CD4-positive, alpha-beta T cell treated with Interleukin-6 for 4 hours (primary cell): ENCODE measurements around the gene SCGN.

Experiments used
- DNase-seq: peaks from one replicate; pipeline ENCODE4 v3.0.0-alpha.2; 2020; ENCODE audit warnings: mixed read lengths

SCGN gene, protein sequence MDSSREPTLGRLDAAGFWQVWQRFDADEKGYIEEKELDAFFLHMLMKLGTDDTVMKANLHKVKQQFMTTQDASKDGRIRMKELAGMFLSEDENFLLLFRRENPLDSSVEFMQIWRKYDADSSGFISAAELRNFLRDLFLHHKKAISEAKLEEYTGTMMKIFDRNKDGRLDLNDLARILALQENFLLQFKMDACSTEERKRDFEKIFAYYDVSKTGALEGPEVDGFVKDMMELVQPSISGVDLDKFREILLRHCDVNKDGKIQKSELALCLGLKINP

DNA sequence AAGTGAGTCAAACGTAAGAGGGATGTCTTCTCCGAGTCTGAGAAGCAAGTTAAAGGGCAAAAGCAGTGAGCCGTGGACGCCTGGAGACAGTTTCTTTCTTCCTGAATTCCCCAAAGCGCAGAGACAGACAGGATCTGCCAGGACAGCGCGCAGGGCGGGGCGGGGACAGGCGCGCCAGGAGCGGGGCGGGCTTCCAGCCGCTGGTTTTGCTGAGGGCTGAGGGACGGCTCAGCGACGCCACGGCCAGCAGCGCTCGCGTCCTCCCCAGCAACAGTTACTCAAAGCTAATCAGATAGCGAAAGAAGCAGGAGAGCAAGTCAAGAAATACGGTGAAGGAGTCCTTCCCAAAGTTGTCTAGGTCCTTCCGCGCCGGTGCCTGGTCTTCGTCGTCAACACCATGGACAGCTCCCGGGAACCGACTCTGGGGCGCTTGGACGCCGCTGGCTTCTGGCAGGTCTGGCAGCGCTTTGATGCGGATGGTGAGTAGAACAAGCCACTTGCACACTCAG is at the start of gene SCGN:
TSS of gene SCGN (plus strand) at position 209 of the 509 bp plus-strand sequence. CDS start at position 398, 189 bp downstream.
- DNase-seq, result peak; percentile 4

DNA sequence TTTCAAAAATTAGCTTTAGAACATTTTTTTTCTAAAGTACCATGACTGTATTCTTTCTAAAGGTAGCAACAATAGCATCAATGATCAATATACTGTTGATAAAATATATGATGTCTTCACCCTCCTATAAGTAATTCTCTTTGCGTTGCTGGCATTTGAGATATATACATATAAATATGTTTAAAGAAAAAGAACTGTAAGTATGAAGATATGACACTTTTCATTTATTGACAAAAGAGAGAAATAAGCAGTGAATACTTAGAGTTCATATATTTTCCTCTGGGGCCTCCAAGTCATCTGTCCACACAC is 49.4 kb upstream of the SCGN start:
- no peak for DNase-seq

DNA sequence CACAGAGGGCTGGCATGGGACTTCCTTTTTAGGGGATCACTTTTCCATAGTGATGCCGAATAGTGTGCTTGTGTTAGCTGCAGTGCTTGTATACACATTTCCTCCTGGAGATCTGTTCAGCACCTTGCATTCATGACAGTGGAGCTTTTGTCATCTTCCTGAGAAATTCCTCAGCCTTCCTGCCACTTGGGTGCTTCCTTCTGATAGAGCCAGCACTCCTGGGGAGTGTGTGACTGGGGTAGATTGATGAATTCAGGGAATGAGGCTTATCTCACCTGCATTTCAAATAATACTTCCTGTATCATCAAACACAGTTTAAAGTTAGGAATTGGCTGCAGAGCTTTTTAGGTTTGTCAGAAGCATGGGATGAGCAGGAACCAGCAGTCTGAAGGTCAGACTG is 48.8 kb upstream of the SCGN start:
- no peak for DNase-seq

DNA sequence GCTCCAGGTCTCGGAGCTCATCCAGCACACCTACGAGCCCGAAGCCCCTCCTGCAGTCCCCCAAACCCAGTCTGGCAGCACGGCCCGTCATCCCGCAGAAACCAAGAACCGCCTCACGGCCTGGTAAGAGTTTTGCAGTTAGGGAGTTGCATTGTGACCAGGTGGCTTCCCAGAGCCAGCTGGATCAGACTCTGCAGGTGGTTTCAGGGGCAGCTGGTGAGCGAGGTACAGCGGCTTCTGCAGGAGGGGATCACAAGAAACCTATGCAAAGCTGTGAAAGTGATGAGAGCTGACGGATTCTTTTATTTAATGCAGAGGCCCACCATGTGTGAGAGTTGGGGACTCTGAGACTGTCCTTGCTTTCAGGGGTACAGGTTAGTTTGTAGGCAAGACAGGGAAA is 45.9 kb upstream of the SCGN start:
- DNase-seq, result no peak

DNA sequence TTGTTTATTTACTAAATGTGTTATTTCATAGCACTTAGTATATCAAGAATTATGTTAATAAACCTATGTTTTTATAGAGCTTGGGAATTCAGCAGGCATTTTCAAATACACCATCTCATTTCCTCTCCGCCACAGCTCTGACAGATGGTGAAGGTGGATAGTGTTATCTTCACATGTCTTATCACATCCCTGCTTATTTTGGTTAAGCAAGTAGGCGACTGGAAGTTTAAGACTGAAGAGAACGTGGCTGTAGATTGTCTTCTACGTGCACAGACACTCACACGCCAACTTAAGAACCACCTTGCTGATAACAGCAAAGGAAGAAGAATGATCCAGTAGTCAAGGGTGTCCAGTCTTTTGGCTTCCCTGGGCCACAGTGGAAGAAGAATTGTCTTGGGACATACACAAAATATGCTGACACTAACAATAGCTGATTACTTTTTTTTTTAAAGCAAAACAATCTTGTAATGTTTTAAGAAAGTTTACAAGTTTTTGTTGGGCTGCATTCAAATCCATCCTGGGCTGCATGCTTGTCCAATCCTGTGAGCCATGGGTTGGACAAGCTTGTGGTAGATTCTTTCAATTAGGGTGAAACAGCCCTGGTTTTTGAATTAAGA is 43.3 kb upstream of the SCGN start:
- no peak for DNase-seq

DNA sequence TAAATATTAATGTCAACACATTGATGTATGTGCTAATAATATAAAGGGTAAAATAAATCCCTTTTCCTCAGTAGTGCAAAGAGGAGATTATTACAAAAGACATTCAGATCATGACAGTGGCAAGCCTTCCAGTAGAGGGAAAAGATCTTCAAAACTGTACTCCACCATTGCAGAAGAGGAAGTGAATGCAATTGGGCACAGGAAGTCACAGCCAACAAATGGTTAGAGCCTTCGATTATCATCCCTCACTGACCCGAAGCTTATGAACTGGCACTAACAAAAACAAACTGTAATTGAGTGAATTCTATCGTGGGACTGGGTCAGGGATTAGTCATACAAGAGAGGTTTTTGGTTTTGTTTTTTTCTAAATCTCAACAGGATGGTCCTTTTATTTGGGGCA is 39.3 kb upstream of the SCGN start:
- no peak for DNase-seq

DNA sequence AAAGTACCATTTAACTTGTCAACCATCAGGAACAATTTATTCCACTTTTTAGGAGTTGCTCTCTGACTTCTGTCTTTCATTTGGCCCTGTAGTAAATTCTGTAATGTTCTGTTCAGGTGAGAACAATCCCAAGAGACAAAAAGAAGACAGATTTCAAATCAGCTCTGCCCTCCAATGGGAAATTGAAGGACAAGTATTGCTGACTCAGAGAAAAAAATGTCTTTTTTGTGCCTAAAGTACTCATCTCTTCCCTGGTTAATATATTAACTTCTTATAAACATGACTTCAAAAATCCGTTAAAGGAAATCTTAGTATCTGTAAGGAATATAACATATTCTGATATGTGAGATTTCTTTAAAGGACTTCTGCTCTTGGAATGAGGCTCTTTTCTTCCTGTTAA is 38.6 kb upstream of the SCGN start:
- no peak for DNase-seq

DNA sequence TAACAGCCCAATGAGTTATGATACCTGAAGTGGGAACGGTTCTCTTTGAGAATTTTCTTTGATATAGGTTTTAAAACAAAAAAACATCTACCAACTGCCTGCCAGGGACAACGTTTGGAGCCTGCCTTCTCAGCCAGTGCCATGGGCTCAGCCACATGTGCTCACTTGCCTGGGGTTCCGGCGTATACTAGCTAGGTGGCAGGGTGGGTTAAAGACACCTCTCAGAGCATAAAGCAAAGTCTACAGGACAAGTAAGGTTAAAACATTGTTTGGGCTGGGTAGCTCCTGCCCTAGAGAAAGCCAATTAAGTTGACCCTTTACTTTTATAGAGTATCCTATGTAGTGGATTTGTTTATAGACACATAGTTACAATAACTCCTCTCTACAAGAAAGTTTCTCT is 38.0 kb upstream of the SCGN start:
- no peak for DNase-seq

DNA sequence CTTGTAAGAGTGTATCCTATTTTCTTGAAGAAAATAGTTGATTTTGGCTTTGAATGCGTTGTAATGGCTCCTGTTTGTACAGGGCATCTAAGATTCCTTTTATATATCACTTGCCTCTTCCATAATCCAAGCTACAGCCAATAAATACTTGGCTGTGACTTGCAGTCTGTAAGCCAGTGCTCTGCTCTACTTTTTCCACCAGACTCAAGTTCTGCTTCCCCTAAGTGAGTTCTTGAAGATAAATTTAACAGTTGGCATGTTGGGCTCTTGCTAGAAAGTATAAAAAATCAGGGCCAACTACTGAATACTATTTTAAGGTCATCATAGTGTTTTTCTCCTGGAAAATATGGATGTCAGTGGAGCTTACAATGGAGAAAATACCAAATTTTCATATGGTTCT is 36.5 kb upstream of the SCGN start:
- no peak for DNase-seq

DNA sequence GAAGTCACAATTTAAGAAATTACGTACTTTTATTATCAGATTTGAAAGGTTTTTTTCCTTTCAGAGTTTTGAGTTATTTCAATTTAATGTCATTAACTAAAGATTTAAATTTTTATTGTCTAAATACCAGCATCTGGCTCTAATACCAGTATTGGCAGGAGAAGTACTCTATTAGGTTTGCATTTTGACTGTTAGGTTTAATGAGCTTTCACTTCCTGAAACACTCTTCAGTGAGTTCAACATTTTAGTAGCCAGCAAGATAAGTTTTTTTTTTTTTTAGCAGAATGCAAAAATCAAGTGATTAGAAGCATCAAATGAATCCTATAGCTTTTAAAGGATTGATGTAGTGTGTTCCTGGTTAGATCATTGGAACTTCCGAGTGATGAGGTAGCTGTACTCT is 34.0 kb upstream of the SCGN start:
- no peak for DNase-seq

DNA sequence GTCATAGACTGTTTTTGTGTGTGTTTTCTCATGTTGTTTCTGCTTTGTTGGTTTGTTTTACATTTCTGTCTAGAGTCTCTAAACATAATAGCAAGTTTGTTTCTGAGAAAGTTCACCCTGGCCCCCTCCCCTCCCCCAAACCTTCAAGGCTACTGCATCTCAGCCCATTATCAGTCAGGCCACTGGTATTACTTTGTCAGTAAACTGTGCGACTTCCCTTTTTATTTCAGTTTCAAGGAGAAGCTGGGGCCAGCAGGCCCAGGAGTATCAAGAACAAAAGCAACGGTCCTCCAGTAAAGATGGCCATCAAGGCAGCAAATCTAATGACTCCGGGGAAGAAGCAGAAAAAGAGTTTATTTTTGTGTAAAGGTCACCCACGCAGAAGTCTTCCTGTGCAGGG is 32.8 kb upstream of the SCGN start:
- DNase-seq, result no peak

DNA sequence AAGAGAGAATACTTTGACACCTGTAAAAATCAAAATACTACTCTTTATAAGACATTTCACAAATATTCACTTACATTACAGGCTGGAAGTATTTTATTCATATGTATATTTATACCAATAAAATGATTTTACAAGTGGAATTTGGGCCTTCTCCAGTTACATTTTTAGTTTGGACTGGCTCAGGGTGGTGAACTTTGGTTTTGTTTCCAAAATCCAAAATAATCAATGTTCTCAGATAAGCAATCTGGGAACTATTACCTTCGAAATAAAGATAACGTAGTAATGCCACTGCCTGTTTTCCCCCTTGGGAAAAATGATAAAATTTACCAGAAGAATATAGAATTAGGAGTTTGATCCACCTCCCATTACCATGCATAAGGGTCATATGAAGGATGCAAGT is 31.6 kb upstream of the SCGN start:
- DNase-seq, result no peak

DNA sequence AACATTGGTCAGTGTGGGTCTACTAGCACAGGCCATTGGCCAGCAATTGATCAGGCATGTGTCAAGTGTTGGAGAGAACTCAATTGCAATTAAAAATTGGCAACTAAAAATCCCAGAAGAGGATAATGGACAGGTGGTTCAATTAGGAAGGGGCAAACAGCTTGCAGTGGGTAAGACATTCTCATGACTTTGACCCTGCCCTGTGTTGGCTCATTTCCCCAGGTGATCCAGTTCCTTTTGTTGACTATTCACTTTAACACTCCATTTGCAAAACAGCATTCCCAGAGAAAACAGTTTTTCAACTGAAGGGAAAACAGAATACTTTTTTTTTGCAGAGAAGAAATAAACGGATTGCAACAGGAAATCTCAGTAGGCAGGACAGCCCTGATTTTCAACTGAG is 28.9 kb upstream of the SCGN start:
- DNase-seq, result no peak

DNA sequence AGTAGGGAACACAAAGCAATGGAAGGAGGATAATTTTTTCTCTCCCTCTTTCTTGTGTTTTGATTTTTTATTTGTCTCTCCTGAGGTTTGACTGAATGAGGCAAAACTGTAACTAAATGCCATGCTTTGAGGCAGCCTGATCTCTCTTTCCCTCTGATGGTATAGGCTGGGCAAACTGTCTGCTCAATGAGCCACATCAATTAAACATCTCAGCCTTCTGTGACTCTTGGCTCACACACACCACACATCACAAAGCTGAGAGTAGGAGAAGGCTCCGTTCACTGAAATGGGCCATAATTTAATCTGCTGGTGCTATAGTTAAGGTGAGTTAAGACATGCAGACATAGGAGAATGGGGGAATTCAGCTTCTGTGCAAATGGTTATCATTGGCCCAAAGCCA is 28.1 kb upstream of the SCGN start:
- DNase-seq, result no peak

DNA sequence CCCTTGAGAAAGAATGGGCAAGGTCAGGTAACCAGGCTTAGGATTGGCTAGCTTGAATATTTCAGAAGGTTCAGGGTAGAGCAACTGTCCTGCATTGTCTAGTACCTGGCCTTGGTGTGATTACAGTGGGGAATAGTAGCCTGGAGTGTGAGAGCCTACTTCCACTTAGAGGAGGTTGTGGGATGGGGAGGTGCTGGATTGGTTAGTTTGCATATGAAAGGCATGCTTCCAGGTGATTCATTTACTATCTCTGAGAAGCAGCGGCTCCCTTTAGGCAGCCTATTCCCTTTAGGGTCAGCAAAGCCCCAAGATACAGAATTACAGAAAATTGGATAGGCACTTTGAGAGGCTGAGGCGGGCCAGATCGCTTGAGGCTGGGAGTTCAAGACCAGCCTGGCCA is 25.0 kb upstream of the SCGN start:
- DNase-seq, result no peak

DNA sequence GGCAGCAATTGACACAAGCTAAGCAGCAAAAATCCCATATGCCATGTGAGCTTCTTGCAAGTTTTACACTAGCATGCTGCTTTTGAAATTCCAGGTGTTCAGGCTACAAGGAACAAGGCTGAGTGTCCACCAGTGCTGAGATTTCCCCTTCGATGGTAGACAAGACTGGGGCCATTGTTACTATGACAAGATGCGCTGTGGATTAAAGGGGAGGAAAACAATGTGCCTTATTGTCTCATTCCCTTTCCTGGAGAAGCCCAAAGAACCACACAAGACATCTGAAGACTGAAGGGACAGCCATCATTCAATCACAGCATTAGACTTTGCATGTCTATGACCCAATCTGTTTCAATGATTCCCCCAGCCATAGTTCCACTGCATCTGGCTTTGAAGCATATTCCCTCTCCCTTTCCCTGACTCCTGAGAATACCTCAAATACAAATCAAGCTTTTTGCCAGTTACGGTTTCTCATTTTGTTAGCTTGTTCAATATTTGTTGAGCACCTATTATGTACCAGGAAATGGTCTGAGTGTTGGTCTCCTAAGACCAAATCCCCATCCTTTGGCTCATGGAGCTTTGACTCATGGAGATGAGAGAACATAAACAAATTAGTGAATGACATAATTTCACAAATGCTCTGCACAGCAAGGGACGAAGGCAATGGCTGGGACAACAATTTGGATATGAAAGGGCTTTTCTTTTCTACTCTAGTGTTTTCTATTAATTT is 23.4 kb upstream of the SCGN start:
- DNase-seq, result no peak

DNA sequence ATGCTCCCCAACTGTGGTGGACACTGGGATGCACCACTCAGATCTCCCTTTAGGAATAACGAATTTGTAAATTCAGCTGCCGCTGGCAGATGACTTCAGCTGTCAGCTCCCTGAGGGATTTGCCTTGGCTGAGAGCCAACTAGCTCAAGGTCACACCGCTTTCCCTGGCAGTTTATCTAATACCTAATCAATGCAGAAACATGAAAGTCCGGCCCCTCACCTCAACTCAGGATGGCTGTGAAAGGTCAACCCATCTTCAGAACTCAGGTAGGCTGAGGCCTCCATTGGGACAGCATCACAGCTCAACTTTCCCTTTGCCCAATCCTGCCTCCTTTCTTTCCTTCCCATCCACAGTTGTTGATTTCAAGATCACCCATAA is 22.8 kb upstream of the SCGN start:
- no peak for DNase-seq

DNA sequence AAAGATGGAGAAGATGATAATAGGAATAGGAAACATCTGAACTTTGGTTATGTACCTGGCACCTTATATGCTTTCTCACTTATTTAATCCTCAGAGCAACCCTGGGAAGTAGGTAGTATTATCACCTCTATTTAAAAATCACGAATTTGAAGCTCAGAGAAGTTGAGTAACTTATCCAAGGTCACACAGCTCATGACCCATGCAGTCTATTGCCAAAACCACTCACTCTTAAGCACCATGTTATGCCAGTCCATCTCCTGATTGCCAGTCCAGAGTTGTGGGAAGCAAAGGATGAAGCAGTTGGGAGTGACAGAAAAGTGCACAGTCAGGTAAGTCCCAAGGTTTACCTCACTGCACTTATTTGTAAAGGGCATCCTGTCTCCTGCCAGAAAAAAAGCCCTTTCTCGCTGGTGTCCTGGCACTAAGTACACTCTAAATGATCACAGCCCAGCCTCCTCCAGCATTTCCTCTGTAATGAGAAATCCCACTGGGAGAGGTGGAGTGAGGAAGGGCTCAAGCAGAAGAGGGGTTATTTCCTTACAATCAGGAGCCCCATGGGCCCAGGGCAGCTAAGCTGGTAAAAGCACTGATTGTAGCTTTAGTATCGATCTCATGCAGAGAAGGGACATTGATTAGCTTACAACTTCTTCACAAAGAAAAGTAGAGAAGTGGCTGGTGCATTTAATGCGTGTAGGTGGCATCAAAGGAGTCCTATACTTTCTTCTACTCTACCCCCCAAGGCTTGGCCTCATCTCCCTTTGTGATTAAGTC is 21.3 kb upstream of the SCGN start:
- DNase-seq, result no peak

DNA sequence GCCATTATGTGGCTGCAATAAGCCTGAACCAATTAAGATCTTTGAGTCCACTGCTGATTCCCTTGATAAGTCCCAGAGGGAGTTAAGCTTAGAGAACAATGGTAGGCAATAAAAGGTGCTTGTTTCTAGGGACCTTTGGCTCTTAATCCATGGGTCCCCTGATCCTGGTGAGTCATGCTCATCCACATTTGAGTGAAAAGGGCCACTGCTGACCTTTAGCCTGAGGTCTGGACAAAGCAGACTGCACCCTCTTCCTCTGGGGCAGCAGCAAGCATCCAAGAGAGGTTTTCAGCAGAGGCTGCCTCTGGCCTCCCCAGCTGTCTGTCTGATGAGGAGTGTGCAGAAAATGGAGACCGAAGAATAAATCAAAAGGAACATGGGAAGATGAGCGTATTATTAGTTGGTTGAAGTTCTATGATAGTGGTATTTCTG is 16.1 kb upstream of the SCGN start:
- no peak for DNase-seq

DNA sequence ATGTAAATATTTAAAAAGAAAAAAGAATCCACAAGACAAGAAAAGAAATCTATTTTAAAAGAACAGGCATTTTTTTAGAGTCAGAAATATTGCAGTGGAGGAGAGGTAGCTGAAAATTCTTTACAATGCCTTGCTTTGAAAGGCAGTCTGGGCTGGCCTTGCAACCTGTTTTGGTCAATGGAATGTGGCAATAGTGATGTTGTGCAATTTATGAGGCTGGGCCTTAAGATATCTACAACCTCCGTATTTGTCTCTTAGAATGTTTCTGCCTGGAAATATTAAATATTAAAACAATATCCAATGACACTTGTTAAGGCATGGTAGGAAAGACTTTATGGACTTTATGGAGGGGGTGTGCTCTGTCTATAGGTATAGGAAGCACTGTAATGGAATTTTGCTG is 14.8 kb upstream of the SCGN start:
- DNase-seq, result no peak

DNA sequence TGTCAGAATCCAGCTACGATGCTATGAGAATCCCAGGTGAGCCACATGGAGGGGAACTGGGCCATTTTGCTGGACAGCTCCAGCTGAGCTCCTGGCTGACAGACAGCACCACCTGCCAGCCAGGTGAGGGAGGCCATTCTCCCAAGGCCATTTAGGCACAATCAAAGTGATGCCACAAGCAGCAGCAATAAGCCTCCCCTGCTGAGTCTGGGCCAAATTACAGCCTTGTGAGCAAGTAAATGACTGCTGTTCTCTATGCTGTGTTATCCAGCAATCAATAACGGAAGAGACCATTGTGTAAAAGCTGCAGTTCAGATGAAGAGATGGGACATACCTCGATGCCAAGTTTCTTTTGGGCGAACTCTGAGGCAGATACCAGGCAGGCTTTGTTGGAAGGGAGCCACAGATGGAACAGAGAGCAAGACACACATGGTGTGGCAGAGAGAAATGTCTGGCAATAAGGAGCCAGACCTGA is 14.0 kb upstream of the SCGN start:
- DNase-seq, result no peak

DNA sequence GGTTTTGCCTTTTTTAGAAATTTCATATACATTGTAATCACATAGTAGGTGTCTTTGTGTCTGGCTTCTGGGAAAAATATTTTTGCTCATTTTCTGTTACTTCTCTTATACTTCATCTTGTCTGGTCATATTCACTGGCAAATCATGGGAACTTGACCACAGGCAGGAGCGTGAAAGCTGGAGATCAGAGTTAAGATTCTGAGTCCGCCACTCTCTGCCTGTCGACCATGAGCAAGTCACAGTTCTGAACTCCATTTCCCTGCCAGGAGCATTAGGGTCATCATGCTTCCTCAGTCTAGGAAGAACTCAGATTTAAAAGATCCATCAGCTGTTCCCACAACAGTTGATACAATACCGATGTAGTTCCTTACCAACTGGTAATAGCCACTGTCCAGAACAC is 12.4 kb upstream of the SCGN start:
- no peak for DNase-seq

DNA sequence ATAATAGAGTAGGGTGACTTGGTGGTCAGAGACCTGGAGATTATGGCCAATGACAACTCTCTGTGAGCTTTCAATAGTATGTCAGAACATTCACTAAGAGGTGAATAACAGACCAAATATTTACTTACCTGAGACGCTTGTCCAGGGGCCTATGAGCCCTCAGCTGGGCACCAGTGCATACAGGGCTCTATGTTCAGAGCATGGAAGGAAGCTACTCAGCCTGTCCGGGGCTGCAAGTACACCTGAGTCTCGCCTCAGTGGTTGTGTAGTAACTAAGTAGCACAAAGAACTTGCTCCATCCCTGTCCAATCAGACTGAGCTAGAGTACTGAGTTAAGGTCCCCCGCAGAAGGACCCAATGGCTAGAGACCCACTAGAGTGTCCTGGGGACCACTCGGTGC is 11.6 kb upstream of the SCGN start:
- no peak for DNase-seq

DNA sequence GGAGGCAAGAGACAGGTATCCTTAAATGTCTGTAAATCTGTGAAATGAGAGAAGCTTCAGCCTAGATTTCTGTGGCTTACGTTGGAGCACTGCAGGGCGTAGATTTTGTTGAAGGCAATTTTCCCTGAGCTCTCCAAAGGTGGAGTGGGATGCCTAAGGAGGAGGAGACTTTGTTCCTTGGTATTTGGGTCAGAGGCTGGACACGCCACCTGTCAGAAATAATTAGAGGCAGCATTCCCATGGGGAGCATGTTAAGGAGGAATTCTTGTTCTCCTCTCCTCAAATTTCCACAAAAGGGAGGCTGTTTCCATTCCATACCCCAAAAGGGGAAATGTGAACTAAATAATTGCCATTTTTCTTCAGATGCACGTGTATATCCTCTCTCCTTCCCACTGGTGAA is 11.1 kb upstream of the SCGN start:
- no peak for DNase-seq
